Kidney (tissue), 14 donors: ENCODE measurements around the gene LRRC34. TPM values are rescaled to one million over a fixed set of nuclear protein-coding genes. Genes with fewer than 3 reads are reported as not detected.
A peak's percentile ranks its signal among the peaks of the same experiment; 100 is the strongest.

Experiments
- DNase-seq, 5 donors: peaks; one replicate each; pipeline ENCODE4 v3.0.0-alpha.2; 2013 to 2020
- FAIRE-seq: peaks from 2 replicates; lab custom pipeline; 2012; peaks lifted over from hg19 to GRCh38; lab: Jason Lieb, UNC
- H3K27ac ChIP-seq, 2 donors: one replicate each; pipeline ENCODE4 v1.7.0; 2013; ENCODE audit warnings: low read depth in 2 of 2, low read length in 2 of 2, inconsistent platforms in 1 of 2
- H3K27me3 ChIP-seq: one replicate; pipeline ENCODE4 v1.7.1; 2013; ENCODE audit warnings: low read length, inconsistent platforms; ENCODE audit not compliant: control insufficient read depth, insufficient read depth
- H3K36me3 ChIP-seq, 3 donors: one replicate each; pipeline versions ENCODE4 v1.7.0 to v1.7.1; 2013; ENCODE audit warnings: low read length in 3 of 3, control low read depth in 1 of 3, inconsistent platforms in 1 of 3; ENCODE audit not compliant: insufficient read depth in 3 of 3, control insufficient read depth in 2 of 3
- H3K4me1 ChIP-seq, 3 donors: one replicate each; pipeline versions ENCODE4 v1.7.0 to v1.7.1; 2013; ENCODE audit warnings: low read length in 3 of 3, inconsistent platforms in 1 of 3, low read depth in 1 of 3; ENCODE audit not compliant: control insufficient read depth in 2 of 3, insufficient read depth in 2 of 3
- H3K4me3 ChIP-seq, 3 donors: one replicate each; pipeline versions ENCODE4 v1.7.0 to v1.8.1; 2013; ENCODE audit warnings: low read length in 3 of 3, control low read depth in 1 of 3, inconsistent platforms in 1 of 3
- H3K9ac ChIP-seq, 3 donors: one replicate each; pipeline versions ENCODE4 v1.7.0 to v1.7.1; 2013; ENCODE audit warnings: low read length in 3 of 3, control low read depth in 1 of 3, inconsistent platforms in 1 of 3
- H3K9me3 ChIP-seq, 3 donors: one replicate each; pipeline versions ENCODE4 v1.7.0 to v1.7.1; 2013; ENCODE audit warnings: low read length in 3 of 3, control low read depth in 1 of 3, inconsistent platforms in 1 of 3; ENCODE audit not compliant: control insufficient read depth in 2 of 3, insufficient read depth in 1 of 3
- CTCF ChIP-seq: IDR thresholded peaks from 3 replicates; pipeline ENCODE4 v1.5.1; 2012; ENCODE audit warnings: mild to moderate bottlenecking, moderate library complexity, borderline replicate concordance; ENCODE audit not compliant: insufficient read depth; ENCODE audit errors: extremely low read depth
- intact Hi-C: fragments of 100-400 bp; cut with DNase I; formaldehyde crosslinking; loops from one replicate; pipeline ENCODE4 v1.11.1; 2022
- polyA plus RNA-seq: library from polyadenylated mRNA; stranded (reverse); fragments of 350-450 nt; fragmentation: Illumina TruSeq; extraction: RNeasy Lipid Tissue Mini Kit (QIAGEN cat#74804); gene quantifications from one replicate; pipeline ENCODE4 v1.2.3, GENCODE V29; 2014; ENCODE audit warnings: low read depth, low replicate concordance; ENCODE audit not compliant: insufficient read depth
- total RNA-seq: library from RNA; stranded (reverse); fragmentation: NEBNext Ultra II Directional; extraction: Animal tissue kit (Norgen Biotek cat#: 25700); gene quantifications from one replicate; pipeline ENCODE4 v1.2.1, GENCODE V29; 2021
- donor health status: control.
- donor health status: control.
- donor health status: control.
- donor health status: control.
- donor health status: control.
- donor health status: DM: yes; HTN: yes; CAD: no.
- donor health status: Normal renal cell carcinoma (clear cell type).

The LRRC34 gene
- total and polyA plus RNA-seq, 2 donors from 2014 or later = 4.0 to 5.7 TPM

GRCh38 chr3:169809230-169809795 lies 3.4 kb downstream of the LRRC34 start:
- peaks cover 0 to 12% (median 5%) of the 10 kb centered on the region in 3 donors for H3K4me1 ChIP-seq
- DNase-seq (no peak), FAIRE-seq (no peak)
- no peak for TF ChIP-seq CTCF
- H3K9me3 ChIP-seq = no peaks in the 10 kb centered on the region
- H3K27me3 ChIP-seq = no peaks in the 10 kb centered on the region
- H3K4me3 ChIP-seq = no peak overlapping the region
- H3K9ac ChIP-seq = no peak overlapping the region
- intact Hi-C loops = no loop called here
- no peak overlapping the region for H3K27ac ChIP-seq
- no peaks in the 10 kb centered on the region for H3K36me3 ChIP-seq

- Histone ChIP-seq H3K4me3 (no peak overlapping the region), H3K9me3 (no peaks in the 10 kb centered on the region), H3K36me3 (peaks cover 0 to 3% (median 2%) of the 10 kb centered on the region in 3 donors), H3K27ac (no peak overlapping the region), H3K9ac (no peak overlapping the region), H3K27me3 (no peaks in the 10 kb centered on the region), H3K4me1 (no peaks in the 10 kb centered on the region)
- FAIRE-seq (no peak), DNase-seq (no peak)
- intact Hi-C loops = no loop called here
- TF ChIP-seq CTCF = no peak
These were observed 8.0 kb downstream of the LRRC34 start for GRCh38 chr3:169804681-169805080.

GRCh38 chr3:169792359-169792758 lies 20.3 kb downstream of the LRRC34 start:
- Histone ChIP-seq H3K4me1 (no peaks in the 10 kb centered on the region), H3K4me3 (no peak overlapping the region), H3K27ac (no peak overlapping the region), H3K27me3 (no peaks in the 10 kb centered on the region), H3K9me3 (no peaks in the 10 kb centered on the region), H3K36me3 (peaks cover 0 to 9% (median 5%) of the 10 kb centered on the region in 3 donors), H3K9ac (no peak overlapping the region)
- FAIRE-seq (no peak), DNase-seq (peak in 1 of 5 donors; percentile 7)
- intact Hi-C loops = no loop called here
- TF ChIP-seq CTCF = no peak
